GM23338 (cell line): Measurements from ENCODE around the gene CHD1. TPM values are rescaled to one million over a fixed set of nuclear protein-coding genes. Genes with fewer than 3 reads are reported as not detected.

Source experiments
- ATAC-seq: fragments of 200-7000 bp; cut with Tn5 transposase; 3 replicates; pipeline ENCODE4 v1.9.1; 2020
- DNase-seq: peaks from one replicate; pipeline ENCODE4 v3.0.0-alpha.2; 2015; ENCODE audit warnings: low spot score
- H2AFZ ChIP-seq: fragments of 200-600 bp; sonication (generic); 2 replicates; pipeline ENCODE4 v1.8.0; 2016; ENCODE audit warnings: antibody characterized with exemption, mild to moderate bottlenecking, moderate library complexity
- H3F3A ChIP-seq: fragments of 200-600 bp; sonication (generic); replicated peaks from 2 replicates; pipeline ENCODE4 v1.8.0; 2017; ENCODE audit warnings: antibody characterized with exemption, mixed run types, low read depth
- H3K27ac ChIP-seq: fragments of 200-600 bp; sonication (generic); 2 replicates; pipeline ENCODE4 v1.6.1; 2016; ENCODE audit warnings: low read depth
- H3K27me3 ChIP-seq: fragments of 200-600 bp; sonication (generic); 2 replicates; pipeline ENCODE4 v1.8.0; 2016; ENCODE audit warnings: mild to moderate bottlenecking, mixed run types, moderate library complexity; ENCODE audit not compliant: insufficient read depth
- H3K36me3 ChIP-seq: fragments of 200-600 bp; sonication (generic); 2 replicates; pipeline ENCODE4 v1.8.0; 2016; ENCODE audit warnings: mild to moderate bottlenecking; ENCODE audit not compliant: insufficient read depth
- H3K4me1 ChIP-seq: fragments of 200-600 bp; sonication (generic); 2 replicates; pipeline ENCODE4 v1.8.0; 2016; ENCODE audit warnings: mild to moderate bottlenecking, moderate library complexity; ENCODE audit not compliant: insufficient read depth
- H3K4me2 ChIP-seq: fragments of 200-600 bp; sonication (generic); 2 replicates; pipeline ENCODE4 v1.7.1; 2017; ENCODE audit warnings: mixed run types
- H3K4me3 ChIP-seq: fragments of 200-600 bp; sonication (generic); 2 replicates; pipeline ENCODE4 v1.6.1; 2016; ENCODE audit warnings: mixed run types
- H3K79me2 ChIP-seq: fragments of 200-600 bp; sonication (generic); replicated peaks from 2 replicates; pipeline ENCODE4 v1.8.0; 2017; ENCODE audit warnings: mild to moderate bottlenecking; ENCODE audit not compliant: insufficient read depth
- H3K9me2 ChIP-seq: fragments of 200-600 bp; sonication (generic); 2 replicates; pipeline ENCODE4 v1.8.0; 2017; ENCODE audit not compliant: insufficient read depth
- H4K20me1 ChIP-seq: fragments of 200-600 bp; sonication (generic); replicated peaks from 2 replicates; pipeline ENCODE4 v1.8.0; 2017; ENCODE audit warnings: mild to moderate bottlenecking; ENCODE audit not compliant: insufficient read depth
- H3K27ac Mint-ChIP-seq: 2 replicates; pipeline ENCODE4 v1.8.0; 2020; ENCODE audit warnings: inconsistent platforms, mild to moderate bottlenecking, moderate library complexity, mixed read lengths
- H3K27me3 Mint-ChIP-seq: 3 replicates; pipeline ENCODE4 v1.8.0; 2022; ENCODE audit warnings: low read depth, mild to moderate bottlenecking, moderate library complexity, mixed read lengths, inconsistent platforms; ENCODE audit not compliant: insufficient read depth, poor library complexity
- H3K36me3 Mint-ChIP-seq: 3 replicates; pipeline ENCODE4 v1.8.0; 2021; ENCODE audit warnings: low read depth, mild to moderate bottlenecking, inconsistent platforms, moderate library complexity, mixed read lengths
- H3K4me1 Mint-ChIP-seq: 3 replicates; pipeline ENCODE4 v1.8.0; 2020; ENCODE audit warnings: mild to moderate bottlenecking, inconsistent platforms, mixed read lengths
- H3K4me3 Mint-ChIP-seq: 3 replicates; pipeline ENCODE4 v1.8.0; 2021; ENCODE audit warnings: moderate library complexity, mild to moderate bottlenecking, inconsistent platforms, mixed read lengths
- H3K9me3 Mint-ChIP-seq: 3 replicates; pipeline ENCODE4 v1.8.0; 2020; ENCODE audit warnings: moderate library complexity, mild to moderate bottlenecking, inconsistent platforms, mixed read lengths
- CREB1 ChIP-seq: fragments of 250-450 bp; sonication (Bioruptor Pico); IDR thresholded peaks from 2 replicates; pipeline ENCODE4 v1.5.0; 2020; ENCODE audit warnings: low read depth, mild to moderate bottlenecking, moderate library complexity
- CTCF ChIP-seq, 2 experiments: fragments of 200-600 bp in 1 of 2; sonication (generic) in 1 of 2; conservative IDR thresholded peaks; 2 replicates each; pipeline versions ENCODE4 v1.5.1 to v1.6.1; 2016 to 2017; ENCODE audit warnings: antibody characterized with exemption in 2 of 2, low read depth in 2 of 2, mild to moderate bottlenecking in 2 of 2, moderate library complexity in 1 of 2
- ETS1 ChIP-seq: IDR thresholded peaks from 2 replicates; pipeline ENCODE4 v1.6.1; 2016; ENCODE audit warnings: antibody characterized with exemption
- EZH2 ChIP-seq: fragments of 200-600 bp; sonication (generic); IDR thresholded peaks from one replicate; pipeline ENCODE4 v1.8.0; 2017; ENCODE audit warnings: antibody characterized with exemption, mild to moderate bottlenecking, low read depth; ENCODE audit not compliant: unreplicated experiment
- EZH2phosphoT487 ChIP-seq: fragments of 200-600 bp; sonication (generic); IDR thresholded peaks from one replicate; pipeline ENCODE4 v1.8.1; 2018; ENCODE audit warnings: antibody characterized with exemption; ENCODE audit not compliant: unreplicated experiment
- JUNB ChIP-seq: IDR thresholded peaks from one replicate; pipeline ENCODE4 v1.6.1; 2016; ENCODE audit warnings: antibody characterized with exemption; ENCODE audit not compliant: unreplicated experiment
- NANOG ChIP-seq: IDR thresholded peaks from 2 replicates; pipeline ENCODE4 v1.6.1; 2016; ENCODE audit warnings: antibody characterized with exemption, borderline replicate concordance
- POLR2AphosphoS5 ChIP-seq: IDR thresholded peaks from 2 replicates; pipeline ENCODE4 v1.6.1; 2016; ENCODE audit warnings: antibody characterized with exemption, low read depth
- REST ChIP-seq: IDR thresholded peaks from one replicate; pipeline ENCODE4 v1.6.1; 2018; ENCODE audit warnings: antibody characterized with exemption; ENCODE audit not compliant: unreplicated experiment
- STAT1 ChIP-seq: IDR thresholded peaks from one replicate; pipeline ENCODE4 v1.6.1; 2016; ENCODE audit warnings: antibody characterized with exemption; ENCODE audit not compliant: unreplicated experiment
- ZNF114 ChIP-seq: fragments of 250-450 bp; sonication (Bioruptor Pico); IDR thresholded peaks from 2 replicates; pipeline ENCODE4 v1.5.0; 2020; ENCODE audit warnings: mild to moderate bottlenecking, moderate library complexity
- ZNF331 ChIP-seq: fragments of 250-450 bp; sonication (Bioruptor Pico); IDR thresholded peaks from 2 replicates; pipeline ENCODE4 v1.5.0; 2020; ENCODE audit warnings: low read depth, mild to moderate bottlenecking, moderate library complexity
- ZNF462 ChIP-seq: fragments of 250-450 bp; sonication (Bioruptor Pico); IDR thresholded peaks from 2 replicates; pipeline ENCODE4 v1.5.0; 2020; ENCODE audit warnings: mild to moderate bottlenecking, moderate library complexity
- polyA plus RNA-seq: library from polyadenylated mRNA; unstranded; fragments of >200 nt; fragmentation: Nextera tagmentation; extraction: Ambion mirVana; gene quantifications from 2 replicates; pipeline ENCODE4 v1.2.1, GENCODE V29; 2016
- total RNA-seq: library from RNA; depleted of rRNA; stranded (reverse); fragments of >200 nt; shearing (Covaris generic); gene quantifications from 2 replicates; pipeline ENCODE4 v1.2.3, GENCODE V29; 2014

The CHD1 gene
- total and polyA plus RNA-seq, 2 experiments from 2014 or later, result 36.4 to 75.6 TPM

GRCh38 chr5:98977723-98978122, 48.9 kb upstream of the CHD1 start:
- Histone ChIP-seq H3K9me2 (no peaks in the 10 kb centered on the region), H3K4me2 (no peak overlapping the region), H3K79me2 (no peaks in the 10 kb centered on the region), H3K27ac (no peak overlapping the region), H3K36me3 (no peaks in the 10 kb centered on the region), H3K27me3 (no peaks in the 10 kb centered on the region), H4K20me1 (no peaks in the 10 kb centered on the region), H2AFZ (no peak overlapping the region), H3K4me1 (no peaks in the 10 kb centered on the region), H3K4me3 (no peak overlapping the region), H3F3A (no peaks in the 10 kb centered on the region)
- no peak for ATAC-seq
- Mint-ChIP-seq H3K9me3 (no peaks in the 10 kb centered on the region), H3K27ac (no peak overlapping the region), H3K4me1 (no peaks in the 10 kb centered on the region), H3K27me3 (peaks cover 2% of the 10 kb centered on the region), H3K4me3 (no peak overlapping the region), H3K36me3 (no peaks in the 10 kb centered on the region)
- TF ChIP-seq REST (no peak), EZH2 (no peak), ZNF114 (no peak), STAT1 (no peak), POLR2AphosphoS5 (no peak), CREB1 (CRISPR knock-in tag) (no peak), ZNF331 (CRISPR knock-in tag) (no peak), ZNF462 (CRISPR knock-in tag) (no peak), ETS1 (no peak), JUNB (no peak), NANOG (no peak), EZH2phosphoT487 (no peak), CTCF (conservative IDR thresholded peaks at IDR 0.05; ENCODE audit: low read depth in 2 of 2) (no peak)
- DNase-seq, result no peak
